ENCODE data around the gene FOXI2.

Gene FOXI2

GRCh38 chr10:127743205-127743604 is 6.2 kb downstream of the FOXI2 start:
- no peak for DNase-seq (ENCODE audit: low spot score)

GRCh38 chr10:127744956-127745355 is 8.0 kb downstream of the FOXI2 start:
- no peak for DNase-seq (ENCODE audit: low spot score)

GRCh38 chr10:127745861-127746260 is 8.9 kb downstream of the FOXI2 start:
- no peak for DNase-seq (ENCODE audit: low spot score)

- DNase-seq (ENCODE audit: low spot score), result no peak
These were observed 18.8 kb downstream of the FOXI2 start for GRCh38 chr10:127755753-127756152.

GRCh38 chr10:127756264-127756663 is 19.3 kb downstream of the FOXI2 start:
- no peak for DNase-seq (ENCODE audit: low spot score)

GRCh38 chr10:127757033-127757432 is 20.0 kb downstream of the FOXI2 start:
- no peak for DNase-seq (ENCODE audit: low spot score)

- no peak for DNase-seq (ENCODE audit: low spot score)
These were observed 22.3 kb downstream of the FOXI2 start for GRCh38 chr10:127759276-127759675.

GRCh38 chr10:127762925-127763324 is 25.9 kb downstream of the FOXI2 start:
- no peak for DNase-seq (ENCODE audit: low spot score)

- no peak for DNase-seq (ENCODE audit: low spot score)
These were observed 38.0 kb downstream of the FOXI2 start for GRCh38 chr10:127774766-127775559.

GRCh38 chr10:127776816-127777215 is 39.8 kb downstream of the FOXI2 start:
- no peak for DNase-seq (ENCODE audit: low spot score)

GRCh38 chr10:127781412-127781811 is 44.4 kb downstream of the FOXI2 start:
- no peak for DNase-seq (ENCODE audit: low spot score)

GRCh38 chr10:127787873-127788272 is 50.9 kb downstream of the FOXI2 start:
- no peak for DNase-seq (ENCODE audit: low spot score)

- no peak for DNase-seq (ENCODE audit: low spot score)
These were observed 53.2 kb downstream of the FOXI2 start for GRCh38 chr10:127790066-127790624.

Measured in putamen (tissue), 1 donor.